Panc1 (cell line): ENCODE measurements around the gene TGFB2. TPM values are rescaled to one million over a fixed set of nuclear protein-coding genes. Genes with fewer than 3 reads are reported as not detected.

Source experiments
- ATAC-seq: fragments of 200-7000 bp; cut with Tn5 transposase; 2 replicates; pipeline ENCODE4 v1.9.1; 2020; ENCODE audit warnings: mild to moderate bottlenecking, moderate library complexity
- BruUV-seq: library from RNA; stranded (reverse); fragments of 400-500 nt; replicated peaks from 2 replicates; lab custom pipeline; 2021; lab: Mats Ljungman, UMichigan
- CTCF ChIA-PET: fragments of 300-600 bp; sonication (Branson Sonifier 250); formaldehyde crosslinking; loops from one replicate; lab custom pipeline; 2022; ENCODE audit warnings: antibody characterized with exemption; lab: Charles Lee
- POLR2A ChIA-PET: fragments of 300-600 bp; sonication (Branson Sonifier 250); formaldehyde crosslinking; loops from one replicate; lab custom pipeline; 2022; ENCODE audit warnings: antibody characterized with exemption; lab: Charles Lee
- DNase-seq: peaks from one replicate; pipeline ENCODE4 v3.0.0-alpha.2; 2010; ENCODE audit warnings: low read depth, low spot score
- H3K27ac ChIP-seq: 2 replicates; pipeline ENCODE4 v1.5.1; 2011; ENCODE audit warnings: mild to moderate bottlenecking, low read length, inconsistent platforms
- H3K27me3 ChIP-seq: fragments of 200-500 bp; sonication (Bioruptor generic); 2 replicates; pipeline ENCODE4 v1.6.0; 2014; ENCODE audit warnings: low read length, inconsistent platforms; ENCODE audit not compliant: control insufficient read depth, insufficient read depth
- H3K36me3 ChIP-seq: fragments of 200-500 bp; sonication (Bioruptor generic); 2 replicates; pipeline ENCODE4 v1.5.1; 2014; ENCODE audit warnings: inconsistent platforms, mild to moderate bottlenecking, low read length, moderate library complexity; ENCODE audit not compliant: control insufficient read depth, insufficient read depth
- H3K4me1 ChIP-seq: 2 replicates; pipeline ENCODE4 v1.5.1; 2011; ENCODE audit warnings: inconsistent platforms, mild to moderate bottlenecking, low read length, moderate library complexity; ENCODE audit not compliant: control insufficient read depth, insufficient read depth
- H3K4me3 ChIP-seq, 2 experiments: 2 replicates each; pipeline ENCODE4 v1.5.1; 2011 to 2012; ENCODE audit warnings: low read depth in 2 of 2, low read length in 2 of 2, mild to moderate bottlenecking in 2 of 2, inconsistent platforms in 1 of 2, moderate library complexity in 1 of 2
- H3K9me3 ChIP-seq: fragments of 200-500 bp; sonication (Bioruptor generic); 2 replicates; pipeline ENCODE4 v1.5.1; 2014; ENCODE audit warnings: low read depth, mild to moderate bottlenecking, inconsistent platforms, low read length, moderate library complexity; ENCODE audit not compliant: control insufficient read depth, insufficient read depth
- POLR2AphosphoS5 ChIP-seq: IDR thresholded peaks from 2 replicates; pipeline ENCODE4 v1.6.1; 2012; ENCODE audit warnings: mild to moderate bottlenecking, low read depth, low read length, moderate library complexity
- REST ChIP-seq, 2 experiments: IDR thresholded peaks; 2 replicates each; pipeline ENCODE4 v1.6.1; 2011 to 2012; ENCODE audit warnings: low read depth in 2 of 2, control low read depth in 1 of 2, low read length in 1 of 2, mild to moderate bottlenecking in 1 of 2, moderate library complexity in 1 of 2; ENCODE audit not compliant: insufficient read depth in 1 of 2
- SIN3A ChIP-seq: IDR thresholded peaks from 2 replicates; pipeline ENCODE4 v1.6.1; 2012; ENCODE audit warnings: low read depth, mild to moderate bottlenecking, low read length, moderate library complexity, borderline replicate concordance; ENCODE audit not compliant: insufficient read depth
- TCF7L2 ChIP-seq: IDR thresholded peaks from 2 replicates; pipeline ENCODE4 v1.6.1; 2011; ENCODE audit warnings: mild to moderate bottlenecking, low read depth, low read length, inconsistent platforms
- in situ Hi-C: cut with HindIII; loops from 2 replicates; pipeline ENCODE4 v1.10.0; 2016; ENCODE audit warnings: low sequenced_read_pairs, low pct_unique_long_range_greater_than_20kb
- intact Hi-C: fragments of 100-400 bp; cut with micrococcal nuclease; formaldehyde crosslinking; loops from one replicate; pipeline ENCODE4 v1.10.0; 2022; ENCODE audit not compliant: unreplicated experiment
- total RNA-seq: library from RNA; stranded (reverse); gene quantifications from one replicate; pipeline ENCODE4 v1.2.1, GENCODE V29; 2021; ENCODE audit not compliant: unreplicated experiment
- TF ChIP-seq, protein P1 (sequence below): fragments of 450-650 bp; IDR thresholded peaks from 2 replicates; pipeline ENCODE4 v1.5.1; 2017; ENCODE audit warnings: mild to moderate bottlenecking

The TGFB2 gene
- total RNA-seq, 1 experiment from 2014 or later, result 58.9 TPM

DNA sequence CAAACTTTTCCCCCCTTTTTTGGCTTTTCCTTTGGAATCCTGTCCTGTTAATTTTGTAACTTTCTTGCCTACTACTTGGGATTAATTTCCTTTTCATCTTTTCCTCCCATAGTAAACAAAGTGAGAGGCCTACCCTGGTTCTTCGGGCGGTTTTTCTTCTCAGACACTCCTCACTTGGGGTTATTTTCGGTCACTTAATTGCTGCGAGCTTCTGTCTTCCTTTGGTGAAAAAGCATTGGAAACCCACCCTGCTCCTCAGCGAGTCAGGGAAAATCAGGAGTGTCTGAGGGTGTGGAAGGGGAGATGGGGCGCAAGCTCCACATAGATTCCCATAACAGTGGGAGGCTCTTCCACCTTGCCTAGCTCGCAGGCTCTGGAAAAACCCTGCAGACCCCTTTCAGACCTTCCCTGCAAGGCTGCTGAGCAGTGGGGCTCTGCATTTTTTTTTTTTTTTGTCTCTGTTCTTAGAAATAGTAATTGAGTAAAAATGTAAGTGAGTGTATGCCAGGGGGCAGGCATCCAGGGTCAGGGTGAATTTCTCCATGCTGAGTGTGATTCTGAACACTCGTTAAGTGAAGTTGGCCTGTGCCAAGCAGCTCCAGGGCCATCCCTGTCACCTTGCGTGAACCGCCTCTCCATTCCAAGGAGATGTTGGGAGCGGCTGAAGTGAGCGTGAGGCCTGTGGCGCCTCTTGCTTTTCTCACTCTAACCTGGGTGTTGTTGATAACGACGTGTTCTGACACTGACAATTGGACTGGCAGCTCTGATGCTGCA is 20.3 kb downstream of the TGFB2 start:
- no peaks in the 10 kb centered on the region for H3K27me3 ChIP-seq
- H3K9me3 ChIP-seq, result no peaks in the 10 kb centered on the region
- H3K27ac ChIP-seq, result peak overlapping the region; percentile 100
- BruUV-seq, result no TSS peak
- ChIA-PET CTCF (no interaction called here), POLR2A (no interaction called here)
- peaks cover 2% of the 10 kb centered on the region; the same call in 1 of the 2 replicates for H3K36me3 ChIP-seq
- TF ChIP-seq REST (IDR thresholded peaks at IDR 0.05; ENCODE audit: insufficient read depth in 1 of 2, low read depth in 2 of 2, low read length in 1 of 2) (no peak), TCF7L2 (no peak), POLR2AphosphoS5 (no peak), SIN3A (no peak)
- TF ChIP-seq, protein P1, sequence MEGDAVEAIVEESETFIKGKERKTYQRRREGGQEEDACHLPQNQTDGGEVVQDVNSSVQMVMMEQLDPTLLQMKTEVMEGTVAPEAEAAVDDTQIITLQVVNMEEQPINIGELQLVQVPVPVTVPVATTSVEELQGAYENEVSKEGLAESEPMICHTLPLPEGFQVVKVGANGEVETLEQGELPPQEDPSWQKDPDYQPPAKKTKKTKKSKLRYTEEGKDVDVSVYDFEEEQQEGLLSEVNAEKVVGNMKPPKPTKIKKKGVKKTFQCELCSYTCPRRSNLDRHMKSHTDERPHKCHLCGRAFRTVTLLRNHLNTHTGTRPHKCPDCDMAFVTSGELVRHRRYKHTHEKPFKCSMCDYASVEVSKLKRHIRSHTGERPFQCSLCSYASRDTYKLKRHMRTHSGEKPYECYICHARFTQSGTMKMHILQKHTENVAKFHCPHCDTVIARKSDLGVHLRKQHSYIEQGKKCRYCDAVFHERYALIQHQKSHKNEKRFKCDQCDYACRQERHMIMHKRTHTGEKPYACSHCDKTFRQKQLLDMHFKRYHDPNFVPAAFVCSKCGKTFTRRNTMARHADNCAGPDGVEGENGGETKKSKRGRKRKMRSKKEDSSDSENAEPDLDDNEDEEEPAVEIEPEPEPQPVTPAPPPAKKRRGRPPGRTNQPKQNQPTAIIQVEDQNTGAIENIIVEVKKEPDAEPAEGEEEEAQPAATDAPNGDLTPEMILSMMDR, result no peak
- ATAC-seq (no peak), DNase-seq (no peak)
- H3K4me1 ChIP-seq, result peaks cover 91% of the 10 kb centered on the region
- intact Hi-C loops, result no loop called here
- no peak overlapping the region for H3K4me3 ChIP-seq
- in situ Hi-C loops, result no loop called here

GRCh38 chr1:218366322-218367052 is 21.4 kb downstream of the TGFB2 start:
- H3K27me3 ChIP-seq, result no peaks in the 10 kb centered on the region
- intact Hi-C loops, result no loop called here
- H3K4me1 ChIP-seq, result peaks cover 91% of the 10 kb centered on the region
- BruUV-seq, result no TSS peak
- no peaks in the 10 kb centered on the region for H3K9me3 ChIP-seq
- in situ Hi-C loops, result no loop called here
- DNase-seq (no peak), ATAC-seq (peak; percentile 46)
- no peak for TF ChIP-seq SIN3A
- TF ChIP-seq REST (IDR thresholded peaks at IDR 0.05; ENCODE audit: insufficient read depth in 1 of 2, low read depth in 2 of 2, low read length in 1 of 2), result no peak
- no peak for TF ChIP-seq POLR2AphosphoS5
- TF ChIP-seq, protein P1, result no peak
- TF ChIP-seq TCF7L2, result no peak
- ChIA-PET POLR2A (interaction anchor here (0.6 kb wide), 2 partner anchors 1652 to 1891 kb away, joined by 4 to 6 read pairs; no protein-coding TSS in a partner anchor), CTCF (interaction anchor here (0.6 to 0.8 kb wide), 2 partner anchors 14 to 1614 kb away, joined by 3 to 4 read pairs; no protein-coding TSS in a partner anchor)
- H3K36me3 ChIP-seq, result peaks cover 2% of the 10 kb centered on the region; the same call in 1 of the 2 replicates
- peak overlapping the region; percentile 100 for H3K27ac ChIP-seq
- H3K4me3 ChIP-seq, result no peak overlapping the region
